CD4-positive, CD25-positive, alpha-beta regulatory T cell (primary cell): ENCODE measurements around the gene RNF149. TPM values are rescaled to one million over a fixed set of nuclear protein-coding genes. Genes with fewer than 3 reads are reported as not detected.
A peak's percentile ranks its signal among the peaks of the same experiment; 100 is the strongest.
"Not testable (repeated sequence)": the region's sequence is repeated elsewhere in the genome, so short reads cannot be mapped to it uniquely, and the experiment has no call there.

ENCODE experiments used
- ATAC-seq, 2 donors: fragments of 150-1000 bp; cut with Tn5 transposase; one replicate each; pipeline ENCODE4 v1.10.0; 2021; ENCODE audit warnings: low read depth in 2 of 2, moderate number of reproducible peaks in 2 of 2, moderate library complexity in 1 of 2
- DNase-seq, 3 donors: peaks; one replicate each; pipeline versions ENCODE4 v3.0.0 to v3.0.0-alpha.2; 2012 to 2022; ENCODE audit warnings: mixed read lengths in 1 of 3
- H3K27ac ChIP-seq: one replicate; pipeline ENCODE4 v1.7.0; 2013; ENCODE audit warnings: mild to moderate bottlenecking, low read length; ENCODE audit not compliant: insufficient read depth, poor library complexity, severe bottlenecking
- H3K27me3 ChIP-seq: one replicate; pipeline ENCODE4 v1.7.0; 2013; ENCODE audit warnings: low read length; ENCODE audit not compliant: control insufficient read depth, insufficient read depth
- H3K36me3 ChIP-seq: one replicate; pipeline ENCODE4 v1.7.0; 2013; ENCODE audit warnings: mild to moderate bottlenecking, low read length, moderate library complexity; ENCODE audit not compliant: control insufficient read depth, insufficient read depth
- H3K4me1 ChIP-seq: 2 replicates; pipeline ENCODE4 v1.7.0; 2013; ENCODE audit warnings: mild to moderate bottlenecking, low read length; ENCODE audit not compliant: insufficient read depth, control insufficient read depth, poor library complexity, severe bottlenecking
- H3K4me3 ChIP-seq: one replicate; pipeline ENCODE4 v1.7.0; 2013; ENCODE audit warnings: low read depth, mild to moderate bottlenecking, low read length, moderate library complexity
- H3K9me3 ChIP-seq, 2 experiments: 1 replicate in 1 of 2; 2 replicates in 1 of 2; pipeline ENCODE4 v1.7.0; 2013; ENCODE audit warnings: low read length in 2 of 2, mild to moderate bottlenecking in 1 of 2, moderate library complexity in 1 of 2; ENCODE audit not compliant: control insufficient read depth in 2 of 2
- H3K27ac Mint-ChIP-seq, 3 donors: one replicate each; pipeline ENCODE4 v1.8.0; 2020 to 2022; ENCODE audit warnings: mild to moderate bottlenecking in 3 of 3, mixed read lengths in 3 of 3, moderate library complexity in 2 of 3
- H3K27me3 Mint-ChIP-seq: one replicate; pipeline ENCODE4 v1.8.0; 2022; ENCODE audit warnings: mild to moderate bottlenecking, mixed read lengths
- H3K36me3 Mint-ChIP-seq: one replicate; pipeline ENCODE4 v1.8.0; 2020; ENCODE audit warnings: mixed read lengths
- H3K4me1 Mint-ChIP-seq, 4 donors: one replicate each; pipeline ENCODE4 v1.8.0; 2020 to 2022; ENCODE audit warnings: mixed read lengths in 4 of 4, mild to moderate bottlenecking in 1 of 4
- H3K4me3 Mint-ChIP-seq, 4 donors: one replicate each; pipeline ENCODE4 v1.8.0; 2020 to 2022; ENCODE audit warnings: mild to moderate bottlenecking in 4 of 4, mixed read lengths in 4 of 4, moderate library complexity in 3 of 4
- H3K9me3 Mint-ChIP-seq, 7 donors: one replicate each; pipeline ENCODE4 v1.8.0; 2020 to 2022; ENCODE audit warnings: mixed read lengths in 7 of 7, mild to moderate bottlenecking in 3 of 7, moderate library complexity in 2 of 7
- polyA plus RNA-seq, 4 donors: library from polyadenylated mRNA; unstranded; fragments of 300-500 nt; fragmentation: Illumina TruSeq; gene quantifications; one replicate each; pipeline ENCODE4 v1.2.3, GENCODE V29; 2021
- total RNA-seq: library from RNA; stranded (reverse); gene quantifications from one replicate; pipeline ENCODE4 v1.2.3, GENCODE V29; 2022

The RNF149 gene
- total and polyA plus RNA-seq, 5 donors from 2014 or later, result 84.4 to 221 (median 92.8) TPM

GRCh38 chr2:101329026-101329425, 20.5 kb upstream of the RNF149 start:
- peaks cover 50% of the 10 kb centered on the region for H3K4me1 ChIP-seq
- H3K36me3 ChIP-seq, result no peaks in the 10 kb centered on the region
- peak overlapping the region; percentile 76 for H3K4me3 ChIP-seq
- no peaks in the 10 kb centered on the region for H3K27me3 ChIP-seq
- Mint-ChIP-seq H3K27ac (no peak overlapping the region), H3K4me3 (peak overlapping the region in 2 of 4 donors; percentile 24 to 29), H3K9me3 (peaks cover 0 to 1% (median 0%) of the 10 kb centered on the region in 7 donors), H3K4me1 (peaks cover 0 to 22% (median 15%) of the 10 kb centered on the region in 4 donors), H3K27me3 (no peaks in the 10 kb centered on the region), H3K36me3 (no peaks in the 10 kb centered on the region)
- peak overlapping the region; percentile 59 for H3K27ac ChIP-seq
- H3K9me3 ChIP-seq, result peaks cover 5% of the 10 kb centered on the region in 2 experiments
- ATAC-seq (peak; percentile 43 to 44), DNase-seq (peak in 2 of 3 donors; percentile 37)

- no peak overlapping the region for H3K4me3 Mint-ChIP-seq
- peaks cover 0 to 22% (median 15%) of the 10 kb centered on the region in 4 donors for H3K4me1 Mint-ChIP-seq
- no peaks in the 10 kb centered on the region for H3K27me3 Mint-ChIP-seq
- Histone ChIP-seq H3K4me1 (peaks cover 49% of the 10 kb centered on the region), H3K4me3 (peak overlapping the region; percentile 76), H3K27me3 (no peaks in the 10 kb centered on the region), H3K9me3 (peaks cover 5% of the 10 kb centered on the region in 2 experiments), H3K27ac (peak overlapping the region; percentile 59), H3K36me3 (no peaks in the 10 kb centered on the region)
- H3K27ac Mint-ChIP-seq, result no peak overlapping the region
- H3K9me3 Mint-ChIP-seq, result peaks cover 0 to 1% (median 0%) of the 10 kb centered on the region in 7 donors
- peak; percentile 75 to 78 for ATAC-seq
- no peaks in the 10 kb centered on the region for H3K36me3 Mint-ChIP-seq
- DNase-seq, result peak in 2 of 3 donors; percentile 61 to 87
Observed at GRCh38 chr2:101328474-101329007, 20.0 kb upstream of the RNF149 start.

GRCh38 chr2:101327863-101328394, 19.4 kb upstream of the RNF149 start:
- Mint-ChIP-seq H3K36me3 (no peaks in the 10 kb centered on the region), H3K27me3 (no peaks in the 10 kb centered on the region), H3K9me3 (peaks cover 0 to 1% (median 0%) of the 10 kb centered on the region in 7 donors), H3K27ac (no peak overlapping the region), H3K4me1 (peaks cover 0 to 20% (median 15%) of the 10 kb centered on the region in 4 donors), H3K4me3 (no peak overlapping the region)
- peaks cover 5% of the 10 kb centered on the region in 2 experiments for H3K9me3 ChIP-seq
- no peaks in the 10 kb centered on the region for H3K27me3 ChIP-seq
- ATAC-seq, result no peak
- peak overlapping the region; percentile 76 for H3K4me3 ChIP-seq
- DNase-seq, result no peak
- peak overlapping the region; percentile 59 for H3K27ac ChIP-seq
- H3K36me3 ChIP-seq, result no peaks in the 10 kb centered on the region
- H3K4me1 ChIP-seq, result peaks cover 44% of the 10 kb centered on the region

GRCh38 chr2:101325425-101325824, 16.9 kb upstream of the RNF149 start:
- Histone ChIP-seq H3K9me3 (peaks cover 5% of the 10 kb centered on the region in 2 experiments), H3K36me3 (no peaks in the 10 kb centered on the region), H3K4me3 (no peak overlapping the region), H3K27me3 (no peaks in the 10 kb centered on the region), H3K27ac (no peak overlapping the region), H3K4me1 (peaks cover 30% of the 10 kb centered on the region)
- peaks cover 0 to 3% (median 0%) of the 10 kb centered on the region in 7 donors for H3K9me3 Mint-ChIP-seq
- H3K4me3 Mint-ChIP-seq, result no peak overlapping the region
- no peak for ATAC-seq
- H3K36me3 Mint-ChIP-seq, result no peaks in the 10 kb centered on the region
- peaks cover 0 to 19% (median 5%) of the 10 kb centered on the region in 4 donors for H3K4me1 Mint-ChIP-seq
- H3K27me3 Mint-ChIP-seq, result no peaks in the 10 kb centered on the region
- no peak for DNase-seq
- no peak overlapping the region for H3K27ac Mint-ChIP-seq

- H3K36me3 Mint-ChIP-seq, H3K4me3 ChIP-seq, H3K4me3 Mint-ChIP-seq, H3K27ac ChIP-seq, DNase-seq, H3K9me3 Mint-ChIP-seq, H3K36me3 ChIP-seq, ATAC-seq, H3K27me3 ChIP-seq, H3K9me3 ChIP-seq, H3K4me1 ChIP-seq, H3K27ac Mint-ChIP-seq: not testable (repeated sequence)
- H3K4me1 Mint-ChIP-seq, result peaks cover 10 to 27% (median 13%) of the 10 kb centered on the region in 4 donors
- H3K27me3 Mint-ChIP-seq, result peaks cover 31% of the 10 kb centered on the region
Observed at GRCh38 chr2:101316568-101316967, 8.1 kb upstream of the RNF149 start.

GRCh38 chr2:101311696-101312017, 3.2 kb upstream of the RNF149 start:
- H3K9me3 Mint-ChIP-seq, result peaks cover 0 to 2% (median under 1%) of the 10 kb centered on the region in 7 donors
- peak overlapping the region; percentile 22 to 98 (median 90) for H3K4me3 Mint-ChIP-seq
- DNase-seq, result no peak
- peak overlapping the region; percentile 58 for H3K4me3 ChIP-seq
- peak overlapping the region; percentile 68 for H3K27ac ChIP-seq
- H3K27me3 Mint-ChIP-seq, result peaks cover 16% of the 10 kb centered on the region
- H3K9me3 ChIP-seq, result no peaks in the 10 kb centered on the region
- H3K4me1 ChIP-seq, result peaks cover 30% of the 10 kb centered on the region
- no peaks in the 10 kb centered on the region for H3K36me3 ChIP-seq
- H3K27ac Mint-ChIP-seq, result peak overlapping the region in 2 of 3 donors; percentile 77 to 91
- peaks cover 1% of the 10 kb centered on the region for H3K36me3 Mint-ChIP-seq
- no peaks in the 10 kb centered on the region for H3K27me3 ChIP-seq
- H3K4me1 Mint-ChIP-seq, result peaks cover 17 to 47% (median 33%) of the 10 kb centered on the region in 4 donors
- ATAC-seq, result no peak

GRCh38 chr2:101310834-101311695, 2.6 kb upstream of the RNF149 start:
- Histone ChIP-seq H3K36me3 (no peaks in the 10 kb centered on the region), H3K9me3 (no peaks in the 10 kb centered on the region), H3K27me3 (no peaks in the 10 kb centered on the region), H3K4me3 (peak overlapping the region; percentile 58), H3K27ac (peak overlapping the region; percentile 68), H3K4me1 (peaks cover 36% of the 10 kb centered on the region)
- Mint-ChIP-seq H3K27ac (peak overlapping the region; percentile 86 to 91 (median 87)), H3K36me3 (peaks cover 5% of the 10 kb centered on the region), H3K4me1 (peaks cover 19 to 52% (median 35%) of the 10 kb centered on the region in 4 donors), H3K4me3 (peak overlapping the region; percentile 22 to 98 (median 90)), H3K9me3 (peaks cover 0 to 2% (median 0%) of the 10 kb centered on the region in 7 donors), H3K27me3 (peaks cover 10% of the 10 kb centered on the region)
- ATAC-seq (peak; percentile 13 to 18), DNase-seq (peak in 2 of 3 donors; percentile 46 to 75)
